ENCODE measurements around the gene YBX3. TPM values are rescaled to one million over a fixed set of nuclear protein-coding genes. Genes with fewer than 3 reads are reported as not detected.

Gene YBX3
- total RNA-seq, 4 donors from 2014 or later, result 230 to 374 (median 244) TPM

DNA sequence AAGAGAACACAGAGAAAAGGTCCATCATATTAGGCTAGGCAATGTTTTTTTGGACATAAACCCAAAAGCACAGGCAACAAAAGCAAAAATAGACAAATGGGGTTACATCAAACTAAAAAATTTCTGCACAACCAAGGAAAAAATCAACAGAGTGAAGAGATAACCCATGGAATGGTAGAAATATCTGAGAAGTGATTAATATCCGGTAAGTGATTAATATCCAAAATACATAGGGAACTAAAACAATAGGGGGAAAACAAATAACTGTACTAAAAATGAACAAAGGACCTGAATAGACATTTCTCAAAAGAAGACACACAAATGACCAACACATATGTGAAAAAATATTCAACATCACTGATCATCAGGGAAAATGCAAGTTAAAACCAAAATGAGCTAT, 53.6 kb downstream of the YBX3 start:
- TF ChIP-seq, protein P1, sequence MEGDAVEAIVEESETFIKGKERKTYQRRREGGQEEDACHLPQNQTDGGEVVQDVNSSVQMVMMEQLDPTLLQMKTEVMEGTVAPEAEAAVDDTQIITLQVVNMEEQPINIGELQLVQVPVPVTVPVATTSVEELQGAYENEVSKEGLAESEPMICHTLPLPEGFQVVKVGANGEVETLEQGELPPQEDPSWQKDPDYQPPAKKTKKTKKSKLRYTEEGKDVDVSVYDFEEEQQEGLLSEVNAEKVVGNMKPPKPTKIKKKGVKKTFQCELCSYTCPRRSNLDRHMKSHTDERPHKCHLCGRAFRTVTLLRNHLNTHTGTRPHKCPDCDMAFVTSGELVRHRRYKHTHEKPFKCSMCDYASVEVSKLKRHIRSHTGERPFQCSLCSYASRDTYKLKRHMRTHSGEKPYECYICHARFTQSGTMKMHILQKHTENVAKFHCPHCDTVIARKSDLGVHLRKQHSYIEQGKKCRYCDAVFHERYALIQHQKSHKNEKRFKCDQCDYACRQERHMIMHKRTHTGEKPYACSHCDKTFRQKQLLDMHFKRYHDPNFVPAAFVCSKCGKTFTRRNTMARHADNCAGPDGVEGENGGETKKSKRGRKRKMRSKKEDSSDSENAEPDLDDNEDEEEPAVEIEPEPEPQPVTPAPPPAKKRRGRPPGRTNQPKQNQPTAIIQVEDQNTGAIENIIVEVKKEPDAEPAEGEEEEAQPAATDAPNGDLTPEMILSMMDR (IDR thresholded peaks at IDR 0.05; ENCODE audit: low read depth), result no peak

DNA sequence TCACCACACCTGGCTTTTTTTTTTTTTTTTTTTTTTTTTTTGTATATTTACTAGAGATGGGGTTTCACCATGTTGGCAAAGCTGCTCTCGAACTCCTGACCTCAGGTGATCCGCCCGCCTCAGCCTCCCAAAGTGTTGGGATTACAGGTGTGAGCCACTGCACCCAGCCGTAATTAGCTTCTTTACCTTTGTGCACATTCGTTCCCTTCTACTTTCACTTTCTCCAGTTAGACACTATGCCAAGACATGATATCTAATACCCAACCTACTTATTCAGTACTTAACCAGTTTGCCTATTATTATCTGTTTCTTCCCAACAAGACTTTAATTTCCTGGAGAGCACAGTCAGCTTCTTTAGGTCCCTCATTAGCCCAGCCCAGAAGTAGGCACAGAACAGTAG, 54.6 kb downstream of the YBX3 start:
- TF ChIP-seq, protein P1 (IDR thresholded peaks at IDR 0.05; ENCODE audit: low read depth), result no peak

DNA sequence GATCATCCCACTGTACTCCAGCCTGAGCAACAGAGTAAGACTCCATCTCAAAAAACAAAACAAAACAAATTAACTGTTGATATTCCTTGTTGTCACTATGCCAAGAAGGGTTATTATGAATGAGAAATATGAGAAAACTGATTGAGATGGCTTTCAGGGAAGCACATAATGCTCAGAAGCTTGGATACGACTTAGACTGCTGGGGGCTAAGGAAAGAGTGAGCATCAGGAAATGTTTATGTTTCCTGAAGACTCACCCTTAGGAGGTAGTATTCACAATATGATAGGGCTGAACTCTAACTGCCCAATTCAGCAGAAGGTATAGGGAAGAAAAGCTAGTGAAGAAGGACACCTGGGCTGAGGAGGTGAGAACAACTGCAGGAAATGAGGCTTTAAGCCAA, 55.5 kb downstream of the YBX3 start:
- TF ChIP-seq, protein P1 (IDR thresholded peaks at IDR 0.05; ENCODE audit: low read depth), result no peak

DNA sequence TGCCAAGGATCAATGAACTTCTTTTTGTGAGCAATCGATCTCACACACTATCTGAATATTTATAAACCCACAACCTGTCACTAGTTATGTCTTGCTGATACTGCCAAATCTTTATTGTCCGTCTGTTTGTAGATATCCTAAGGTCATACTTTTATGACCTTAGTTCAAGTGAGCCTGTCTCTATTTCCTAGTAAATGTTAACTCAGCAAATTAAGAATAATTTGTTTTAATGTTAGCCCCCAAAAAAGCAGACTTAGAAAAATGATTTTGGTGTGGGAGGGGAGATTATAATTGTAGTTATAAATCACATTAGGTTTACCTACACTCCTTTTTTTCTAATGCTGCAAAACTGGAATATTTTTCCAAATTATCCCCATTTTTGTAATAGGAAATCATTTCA, 58.6 kb downstream of the YBX3 start:
- TF ChIP-seq, protein P1 (IDR thresholded peaks at IDR 0.05; ENCODE audit: low read depth), result no peak

DNA sequence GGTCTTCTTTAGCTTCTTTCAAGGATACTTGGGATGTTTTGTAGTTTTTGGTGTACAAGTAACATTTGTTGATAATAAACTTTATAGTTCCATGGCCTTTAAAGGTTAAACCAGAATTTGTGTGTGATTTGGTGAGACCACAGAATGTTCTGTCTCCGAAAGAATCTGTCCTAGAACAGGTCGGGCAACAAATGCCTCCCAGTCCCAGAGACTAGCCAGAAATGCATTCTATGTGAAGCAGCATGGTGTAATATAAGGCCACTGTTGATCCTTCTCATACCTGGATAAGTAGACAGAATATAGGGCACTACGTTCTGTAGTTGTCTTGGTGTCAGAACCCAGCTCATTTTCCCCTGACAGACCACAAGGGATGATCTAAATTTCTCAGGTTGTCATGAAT, 59.3 kb downstream of the YBX3 start:
- TF ChIP-seq, protein P1 (IDR thresholded peaks at IDR 0.05; ENCODE audit: low read depth), result no peak

DNA sequence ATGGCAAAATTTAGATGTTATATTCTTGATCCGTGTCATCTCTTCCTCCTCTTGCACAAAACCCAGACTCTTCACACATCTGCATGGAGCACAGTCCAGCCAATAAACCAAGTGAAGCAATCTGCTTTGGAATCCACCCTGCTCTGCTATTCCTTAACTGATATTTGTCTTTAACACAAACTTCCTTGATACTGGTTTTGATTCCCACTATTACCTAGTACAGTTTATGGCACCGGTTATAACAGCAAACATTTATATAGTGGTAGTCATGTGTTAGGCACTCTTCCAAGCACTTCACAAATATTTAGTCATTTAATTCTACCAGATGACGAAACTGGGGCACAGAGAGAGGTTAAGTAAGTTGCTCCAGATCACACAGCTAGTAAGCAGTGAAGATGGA, 61.8 kb downstream of the YBX3 start:
- TF ChIP-seq, protein P1 (IDR thresholded peaks at IDR 0.05; ENCODE audit: low read depth), result no peak

DNA sequence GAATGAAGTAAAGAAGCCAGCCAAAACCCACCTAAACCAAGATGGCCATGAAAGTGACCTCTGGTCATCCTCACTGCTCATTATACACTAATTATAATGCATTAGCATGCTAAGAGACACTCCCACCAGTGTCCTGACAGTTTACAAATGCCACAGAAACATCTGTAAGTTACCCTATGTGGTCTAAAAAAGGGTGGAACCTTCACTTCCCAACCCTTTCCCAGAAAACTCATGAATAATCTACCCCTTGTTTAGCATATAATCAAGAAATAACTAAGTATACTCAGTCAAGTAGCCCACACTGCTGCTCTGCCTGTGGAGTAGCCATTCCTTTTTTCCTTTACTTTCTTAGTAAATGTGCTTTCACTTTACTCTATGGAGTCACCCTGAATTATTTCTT, 69.1 kb downstream of the YBX3 start:
- TF ChIP-seq, protein P1 (IDR thresholded peaks at IDR 0.05; ENCODE audit: low read depth), result no peak
